HG03565 (cell line): ENCODE data around the gene SLC25A42.

Source experiments
- ATAC-seq: cut with Tn5 transposase; IDR thresholded peaks from one replicate; pipeline ENCODE4 v1.9.1; 2021; ENCODE audit warnings: mild to moderate bottlenecking, moderate library complexity; ENCODE audit not compliant: unreplicated experiment

Gene SLC25A42

DNA sequence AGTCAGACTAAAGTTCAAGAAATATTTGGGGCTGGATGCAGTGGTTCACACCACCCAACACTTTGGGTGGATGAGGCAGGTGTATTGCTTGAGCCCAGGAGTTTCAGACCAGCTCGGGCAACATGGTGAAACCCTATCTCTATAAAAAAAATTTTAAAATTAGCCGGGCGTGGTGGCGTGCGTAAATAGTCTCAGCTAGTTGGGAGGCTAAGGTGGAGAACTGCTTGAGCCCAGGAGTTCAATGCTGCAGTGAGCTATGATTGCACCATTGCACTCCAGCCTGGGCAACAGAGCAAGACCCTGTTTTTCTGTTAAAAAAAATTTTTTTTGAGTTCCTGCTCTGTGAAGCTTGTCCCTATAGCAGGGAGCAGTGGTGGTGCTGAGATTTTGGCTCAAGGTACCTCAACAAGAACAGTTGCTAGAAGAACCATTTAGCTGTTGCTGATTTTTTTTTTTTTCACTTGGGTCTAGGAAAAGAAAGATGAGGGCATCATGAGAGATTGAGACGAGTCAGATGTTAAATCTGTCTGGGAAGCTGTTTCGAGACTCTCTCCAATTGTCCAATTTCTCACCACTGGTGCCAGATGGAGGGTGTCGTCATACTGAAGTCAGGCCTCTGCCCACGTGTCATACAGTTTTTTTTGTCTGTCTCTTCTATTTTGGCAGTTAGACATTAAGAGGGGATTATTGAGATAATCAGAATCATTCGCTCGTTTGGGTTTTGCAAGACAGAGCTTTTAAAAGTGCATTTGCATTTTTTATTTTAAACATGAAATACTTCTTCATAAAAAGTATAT, 3.7 kb downstream of the SLC25A42 start:
- no peak for ATAC-seq

DNA sequence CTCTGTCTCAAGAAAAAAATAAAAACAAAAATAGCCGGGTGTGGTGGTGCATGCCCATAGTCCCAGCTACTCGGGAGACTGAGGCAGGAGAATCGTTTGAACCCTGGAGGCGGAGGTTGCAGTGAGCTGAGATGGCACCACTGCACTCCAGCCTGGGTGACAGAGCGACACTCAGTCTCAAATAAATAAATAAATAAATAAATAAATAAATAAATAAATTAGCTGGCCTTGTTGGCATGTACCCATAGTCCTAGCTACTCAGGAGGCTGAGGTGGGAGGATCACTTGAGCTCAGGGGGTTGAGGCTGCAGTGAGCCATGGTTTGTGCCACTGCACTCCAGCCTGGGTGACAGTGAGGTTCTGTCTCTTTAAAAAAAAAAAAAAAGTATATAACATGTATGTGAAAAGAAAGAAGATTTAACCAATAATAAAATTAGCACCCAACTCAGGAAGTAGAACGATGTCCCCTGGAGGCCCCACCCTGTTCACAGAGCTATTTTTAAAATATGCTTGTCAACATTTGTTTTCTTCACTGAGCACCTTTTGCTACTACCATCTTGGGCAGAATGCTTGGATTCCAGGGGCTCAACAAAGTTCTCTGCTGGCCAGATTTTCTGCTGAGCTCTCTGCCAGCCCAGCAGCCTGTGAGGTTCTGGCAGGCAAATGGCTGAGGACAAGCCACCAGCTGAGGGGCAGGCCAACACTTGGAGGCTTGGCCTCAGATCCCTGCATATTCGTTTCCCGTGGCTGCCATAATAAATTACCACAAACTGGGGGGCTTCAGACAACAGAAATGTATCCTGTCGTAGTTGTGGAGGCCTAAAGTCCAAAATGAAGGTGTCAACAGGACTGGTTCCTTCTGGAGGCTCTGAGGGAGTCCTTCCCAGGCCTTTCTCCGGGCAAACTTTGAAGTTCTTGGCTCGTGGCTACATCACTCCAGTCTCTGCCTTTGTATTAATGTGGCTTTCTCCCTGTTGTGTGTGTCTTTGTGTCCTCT, 5.2 kb downstream of the SLC25A42 start:
- no peak for ATAC-seq

DNA sequence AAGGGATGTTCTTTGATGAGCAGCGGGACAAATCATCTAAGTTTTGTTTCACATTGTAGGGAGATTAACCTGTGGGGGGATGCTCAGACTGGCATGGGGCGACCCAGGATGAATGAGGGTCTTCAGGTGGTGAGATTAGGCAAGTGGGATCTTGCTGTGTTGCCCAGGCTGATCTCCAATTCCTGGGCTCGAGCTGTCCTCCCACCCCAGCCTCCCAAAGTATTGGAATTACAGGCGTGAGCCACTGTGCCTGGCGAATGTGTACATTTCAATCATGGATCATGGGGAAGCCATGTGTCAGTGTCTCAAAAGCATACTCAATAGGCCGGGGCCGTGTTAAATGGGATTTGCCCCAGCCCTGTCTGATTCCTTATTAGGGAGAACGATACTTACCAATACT, 8.1 kb downstream of the SLC25A42 start:
- ATAC-seq, result no peak

DNA sequence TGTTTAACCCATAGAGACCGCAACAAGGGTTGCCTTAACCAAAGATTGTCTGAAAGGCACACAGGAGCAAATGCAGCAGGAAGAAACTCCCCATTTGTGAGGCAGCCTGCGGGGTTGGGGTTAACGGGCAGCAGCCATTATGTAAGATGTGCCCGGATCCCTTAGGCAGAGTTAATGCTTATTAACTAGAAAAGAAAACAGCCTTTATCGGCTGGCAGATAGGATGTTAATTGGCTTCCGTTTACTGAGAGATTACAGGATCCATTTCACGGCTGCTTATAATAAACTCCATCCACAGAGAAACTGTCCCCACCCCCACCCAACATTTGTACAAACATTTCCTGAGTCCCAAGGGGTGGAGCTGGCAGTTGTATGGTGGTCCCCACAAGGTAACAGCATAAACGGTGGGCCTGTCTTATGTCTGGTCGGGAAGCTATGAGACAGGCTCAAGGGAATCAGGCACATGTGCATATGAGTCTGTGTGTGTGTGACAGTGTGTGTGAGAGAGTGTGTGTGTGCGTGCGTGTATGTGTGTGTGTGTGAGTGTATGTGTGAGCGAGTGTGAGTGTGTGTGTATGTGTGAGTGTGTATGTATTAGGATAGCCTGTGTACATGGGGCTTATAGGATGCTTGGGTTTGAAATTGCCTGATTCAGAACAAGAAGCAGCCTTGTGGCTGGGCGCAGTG, 10.5 kb downstream of the SLC25A42 start:
- ATAC-seq, result no peak

DNA sequence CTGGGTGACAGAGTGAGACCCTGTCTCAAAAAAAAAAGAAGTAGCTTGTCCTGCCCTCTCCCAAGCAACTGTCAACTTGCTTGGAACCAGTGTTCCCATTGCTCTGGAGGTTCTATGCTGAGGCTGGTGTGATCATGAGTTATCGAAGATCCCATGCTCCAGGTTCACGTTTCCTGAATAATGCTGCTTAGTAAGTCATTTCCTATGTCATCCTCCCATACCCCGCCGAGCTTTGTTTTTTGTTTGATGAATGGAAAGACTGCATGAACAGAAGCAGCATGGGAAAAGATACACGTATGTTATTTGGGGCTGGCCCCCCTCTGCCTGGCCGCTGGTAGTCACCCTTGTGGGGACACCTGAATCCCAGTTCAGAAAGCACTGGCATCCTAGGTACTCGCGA, 11.3 kb downstream of the SLC25A42 start:
- ATAC-seq, result no peak

DNA sequence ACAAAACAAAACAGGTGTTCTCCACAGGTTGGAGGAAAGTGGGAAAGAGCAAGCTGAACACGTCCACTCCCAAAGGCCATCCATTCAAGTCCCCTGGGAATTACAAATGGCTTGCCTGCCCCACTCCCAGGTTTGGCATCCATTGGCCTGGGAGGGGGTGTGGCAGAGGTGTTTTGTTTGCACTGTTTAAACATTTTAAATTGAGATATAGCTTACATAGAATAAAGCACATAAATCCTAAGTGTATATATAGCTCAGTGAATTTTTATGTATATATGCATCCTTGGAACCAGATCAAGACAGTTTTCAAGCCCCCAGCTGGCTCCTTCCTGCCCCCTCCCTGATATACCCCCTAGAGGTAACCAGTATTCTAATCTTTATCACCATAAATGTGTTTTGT, 12.7 kb downstream of the SLC25A42 start:
- no peak for ATAC-seq

DNA sequence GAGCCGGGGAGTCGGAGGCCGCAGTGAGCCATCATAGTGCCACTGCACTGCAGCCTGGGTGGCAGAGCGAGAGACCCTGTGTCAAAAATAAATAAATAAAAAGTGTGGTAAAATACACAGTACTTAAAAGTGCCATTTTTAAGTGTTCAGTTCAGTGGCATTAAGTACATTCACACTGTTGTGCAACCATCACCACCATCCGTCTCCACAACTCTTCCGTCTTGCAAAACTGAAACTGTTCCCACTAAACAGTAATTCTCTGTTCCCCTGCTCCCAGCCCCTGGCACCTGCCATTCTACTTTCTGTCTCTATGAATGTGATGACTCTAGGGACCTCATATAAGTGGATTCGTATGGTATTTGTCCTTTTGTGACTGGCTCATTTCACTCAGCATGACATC, 13.3 kb downstream of the SLC25A42 start:
- no peak for ATAC-seq

DNA sequence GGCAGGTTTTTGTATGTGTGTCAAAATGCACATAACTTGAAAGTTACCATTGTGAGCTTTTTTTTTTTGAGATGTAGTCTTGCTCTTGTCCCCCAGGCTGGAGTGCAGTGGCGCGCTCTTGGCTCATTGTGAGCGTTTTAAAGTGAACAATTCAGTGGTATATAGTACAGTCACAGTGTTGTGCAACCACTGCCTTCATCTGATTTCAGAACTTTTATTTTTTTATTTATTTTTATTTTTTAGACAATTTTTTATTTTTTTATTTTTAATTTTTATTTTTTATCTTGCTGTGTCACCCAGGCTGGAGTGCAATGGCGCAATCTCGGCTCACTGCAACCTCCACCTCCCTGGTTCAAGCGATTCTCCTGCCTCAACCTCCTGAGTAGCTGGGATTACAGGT, 15.0 kb downstream of the SLC25A42 start:
- no peak for ATAC-seq

DNA sequence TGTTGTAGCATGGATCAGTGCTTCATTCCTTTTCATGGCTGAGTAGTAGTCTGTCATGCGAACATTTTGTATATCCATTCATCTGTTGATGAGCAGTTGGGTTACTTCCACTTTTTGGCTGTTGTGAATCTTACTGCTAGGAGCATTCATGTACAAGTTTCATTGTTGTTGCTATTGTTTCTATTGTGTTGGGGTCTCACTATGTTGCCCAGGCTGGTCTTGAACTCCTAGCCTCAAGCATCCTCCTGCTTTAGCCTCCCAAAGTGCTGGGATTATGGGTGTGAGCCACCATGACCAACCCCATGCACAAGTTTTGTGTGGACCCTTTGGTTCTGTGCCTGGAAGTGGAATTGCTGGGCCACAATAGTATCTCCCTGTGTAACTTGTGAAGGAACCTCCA, 15.8 kb downstream of the SLC25A42 start:
- ATAC-seq, result no peak

DNA sequence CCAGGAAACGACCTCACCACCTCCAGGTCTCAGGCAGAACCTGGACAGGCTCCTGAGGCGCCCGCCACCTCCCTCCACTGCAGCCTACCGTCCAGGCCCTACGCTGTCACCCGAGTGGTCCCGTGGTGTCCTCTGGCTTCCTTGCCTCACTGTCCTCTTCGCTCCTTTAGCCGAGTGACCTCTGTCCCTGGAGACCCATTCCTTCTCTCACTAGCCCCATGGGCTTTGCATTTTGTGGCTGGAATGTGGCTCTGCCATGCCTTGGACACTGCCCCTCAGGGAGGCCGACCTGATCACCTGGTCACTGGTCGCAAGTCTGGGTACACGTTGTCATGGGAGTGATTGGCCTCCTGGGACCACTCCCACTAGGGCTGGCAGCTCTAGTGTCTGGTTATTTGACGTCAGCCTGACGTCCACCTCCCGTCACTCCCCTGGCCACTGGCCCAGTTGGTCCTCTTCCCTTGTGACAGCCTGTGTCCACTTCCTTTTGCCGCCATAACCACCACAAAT, 17.9 kb downstream of the SLC25A42 start:
- no peak for ATAC-seq

DNA sequence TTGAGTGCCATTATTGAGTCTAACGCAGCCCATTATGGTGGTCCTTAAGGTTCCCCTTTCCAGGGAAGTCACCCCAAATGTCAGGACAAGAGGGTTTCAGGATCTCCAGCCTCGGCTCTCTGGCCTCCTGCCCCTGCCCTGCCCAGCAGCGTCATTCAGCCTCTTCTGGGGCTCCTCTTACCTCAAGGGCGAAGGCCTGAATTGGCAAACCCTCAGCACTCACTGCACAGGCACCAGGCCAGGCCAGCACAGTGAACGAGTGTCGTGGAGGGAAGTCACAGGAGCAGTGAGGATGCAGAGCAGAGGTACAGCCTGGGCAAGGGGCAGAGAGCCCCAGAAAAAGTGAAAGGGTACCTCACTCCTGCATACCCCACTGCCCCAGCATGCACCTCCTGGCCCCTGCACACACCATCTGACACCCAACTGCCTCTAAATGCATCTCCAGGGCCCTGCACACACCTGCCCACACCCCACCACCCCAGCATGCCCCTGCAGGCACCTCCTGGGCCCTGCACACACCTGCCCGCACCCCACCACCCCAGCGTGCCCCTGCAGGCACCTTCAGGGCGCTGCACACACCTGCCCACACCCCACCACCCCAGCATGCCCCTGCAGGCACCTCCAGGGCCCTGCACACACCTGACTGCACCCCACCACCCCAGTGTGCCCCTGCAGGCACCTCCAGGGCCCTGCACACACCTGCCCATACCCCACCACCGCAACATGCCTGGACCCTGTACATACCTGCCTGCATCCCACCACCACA, 19.8 kb downstream of the SLC25A42 start:
- no peak for ATAC-seq

DNA sequence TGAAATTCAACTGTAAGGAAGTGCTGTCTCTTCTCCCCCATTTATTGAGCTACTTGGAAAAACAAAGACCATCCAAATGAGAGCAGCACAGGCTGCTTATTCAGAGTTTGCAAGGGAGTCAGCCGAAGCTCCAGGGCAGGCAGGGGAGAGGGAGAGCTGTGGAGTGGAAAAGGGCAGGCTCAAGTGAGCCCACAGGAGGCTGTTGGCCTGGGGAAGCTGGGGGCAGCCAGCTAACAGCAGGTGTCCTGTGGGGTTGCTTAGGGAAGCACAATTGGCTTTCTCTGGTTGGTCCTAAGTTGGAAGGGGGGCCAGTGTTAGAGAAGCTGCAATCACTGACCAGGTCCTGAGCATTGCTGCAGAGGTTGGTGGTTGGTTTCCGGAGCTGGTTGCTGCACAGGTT, 23.9 kb downstream of the SLC25A42 start:
- no peak for ATAC-seq

DNA sequence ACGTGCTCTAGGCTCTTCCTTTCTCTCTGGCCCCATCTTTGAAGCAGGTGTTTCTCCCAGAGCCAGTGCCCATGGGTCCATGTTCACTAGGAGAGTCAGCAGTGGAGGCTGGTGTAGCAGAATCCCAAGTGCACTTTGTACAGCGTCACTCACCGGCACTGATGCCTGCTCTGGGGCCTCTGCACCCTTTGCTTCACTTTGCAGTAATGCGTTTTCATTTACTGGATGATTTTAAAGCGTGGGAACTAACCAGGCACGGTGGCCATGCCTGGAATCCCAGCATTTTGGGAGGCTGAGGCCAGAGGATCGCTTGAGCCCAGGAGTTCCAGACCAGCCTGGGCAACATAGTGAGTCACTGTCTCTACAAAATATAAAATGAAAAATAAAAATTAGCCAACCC, 30.7 kb downstream of the SLC25A42 start:
- ATAC-seq, result no peak

DNA sequence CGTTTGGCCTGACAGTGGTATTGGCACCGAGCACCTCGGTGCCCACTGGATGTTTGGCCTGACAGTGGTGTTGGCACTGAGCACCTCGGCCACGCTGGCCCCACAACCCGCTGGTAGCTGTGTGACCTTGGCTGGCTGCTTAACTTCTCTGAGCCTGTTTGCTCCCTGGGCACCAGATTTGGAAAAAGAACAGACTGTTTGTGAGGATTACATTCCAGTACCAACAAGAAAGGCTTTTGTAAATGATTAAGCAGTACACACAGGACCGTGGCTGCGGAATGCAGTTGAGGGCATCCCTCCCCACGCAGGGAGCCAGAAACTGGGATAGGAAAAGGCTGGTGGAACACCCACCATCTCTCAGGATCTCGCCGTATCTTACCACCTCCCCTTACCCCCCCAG, 31.9 kb downstream of the SLC25A42 start:
- ATAC-seq, result no peak

DNA sequence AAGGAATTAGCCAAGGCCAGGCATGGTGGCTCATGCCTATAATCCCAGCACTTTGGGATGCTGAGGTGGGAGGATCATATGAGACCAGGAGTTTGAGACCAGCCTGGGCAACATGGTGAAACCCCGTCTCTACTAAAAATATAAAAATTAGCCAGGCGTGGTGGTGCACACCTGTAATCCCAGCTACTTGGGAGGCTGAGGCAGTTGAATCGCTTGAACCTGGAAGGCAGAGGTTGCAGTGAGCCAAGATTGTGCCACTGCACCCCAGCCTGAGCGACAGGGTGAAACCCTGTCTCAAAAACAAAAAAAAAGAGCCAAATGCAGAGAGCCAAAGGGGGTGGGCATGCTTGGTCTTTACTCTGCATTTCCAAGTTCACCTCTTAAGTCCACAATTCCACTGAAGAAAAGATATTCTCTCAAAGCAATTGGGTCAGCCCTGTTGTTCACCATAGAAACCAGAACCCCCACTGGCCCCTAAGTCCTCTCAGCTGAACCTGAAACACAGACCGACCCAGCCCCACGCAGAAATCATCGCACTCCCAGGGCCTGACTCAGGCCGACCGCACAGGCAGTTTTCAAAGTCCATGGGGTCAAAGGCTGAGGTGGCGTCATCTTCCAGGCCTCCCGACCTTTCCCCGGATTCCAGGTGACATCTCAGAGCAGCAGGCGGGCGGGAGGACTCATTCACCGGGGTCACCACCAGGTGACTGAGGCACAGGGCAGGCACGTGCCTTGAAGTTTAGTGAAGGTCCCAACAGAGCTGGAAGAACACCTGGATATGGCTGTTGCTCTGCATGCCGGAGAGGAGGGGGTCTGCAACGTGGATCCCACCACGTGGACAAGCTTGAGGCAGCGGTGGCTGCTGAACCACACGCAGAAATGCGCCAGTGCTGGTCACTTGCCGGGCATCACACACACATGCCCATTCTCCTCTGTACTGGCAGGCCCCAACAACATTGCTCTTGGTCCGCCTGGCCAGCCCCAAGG, 33.1 kb downstream of the SLC25A42 start:
- no peak for ATAC-seq

DNA sequence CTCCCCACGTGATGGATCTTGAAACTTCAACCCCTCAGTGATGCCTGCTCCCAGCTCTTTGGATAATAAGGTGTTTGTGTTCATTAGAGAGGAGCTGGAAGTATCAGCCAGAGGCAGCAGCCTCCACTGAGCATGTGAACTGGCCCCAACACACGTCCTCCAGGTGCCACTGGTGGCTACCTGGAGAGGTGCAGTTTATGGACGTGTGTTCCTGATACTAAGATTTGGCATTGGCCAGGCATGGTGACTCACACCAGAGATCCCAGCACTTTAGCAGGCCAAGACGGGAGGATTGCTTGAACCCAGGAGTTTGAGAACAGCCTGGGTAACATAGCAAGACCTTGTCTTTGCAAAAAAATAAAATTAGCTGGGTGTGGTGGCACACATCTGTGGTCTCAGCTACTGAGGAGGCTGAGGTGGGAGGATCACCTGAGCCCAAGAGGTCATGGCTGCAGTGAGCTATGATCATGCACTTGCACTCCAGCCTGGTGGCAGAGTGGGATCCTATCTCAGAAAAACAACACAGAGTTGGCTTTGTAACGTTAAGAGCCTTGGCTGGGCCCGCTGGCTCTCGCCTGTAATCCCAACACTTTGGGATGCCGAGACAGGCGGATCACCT, 34.4 kb downstream of the SLC25A42 start:
- no peak for ATAC-seq

DNA sequence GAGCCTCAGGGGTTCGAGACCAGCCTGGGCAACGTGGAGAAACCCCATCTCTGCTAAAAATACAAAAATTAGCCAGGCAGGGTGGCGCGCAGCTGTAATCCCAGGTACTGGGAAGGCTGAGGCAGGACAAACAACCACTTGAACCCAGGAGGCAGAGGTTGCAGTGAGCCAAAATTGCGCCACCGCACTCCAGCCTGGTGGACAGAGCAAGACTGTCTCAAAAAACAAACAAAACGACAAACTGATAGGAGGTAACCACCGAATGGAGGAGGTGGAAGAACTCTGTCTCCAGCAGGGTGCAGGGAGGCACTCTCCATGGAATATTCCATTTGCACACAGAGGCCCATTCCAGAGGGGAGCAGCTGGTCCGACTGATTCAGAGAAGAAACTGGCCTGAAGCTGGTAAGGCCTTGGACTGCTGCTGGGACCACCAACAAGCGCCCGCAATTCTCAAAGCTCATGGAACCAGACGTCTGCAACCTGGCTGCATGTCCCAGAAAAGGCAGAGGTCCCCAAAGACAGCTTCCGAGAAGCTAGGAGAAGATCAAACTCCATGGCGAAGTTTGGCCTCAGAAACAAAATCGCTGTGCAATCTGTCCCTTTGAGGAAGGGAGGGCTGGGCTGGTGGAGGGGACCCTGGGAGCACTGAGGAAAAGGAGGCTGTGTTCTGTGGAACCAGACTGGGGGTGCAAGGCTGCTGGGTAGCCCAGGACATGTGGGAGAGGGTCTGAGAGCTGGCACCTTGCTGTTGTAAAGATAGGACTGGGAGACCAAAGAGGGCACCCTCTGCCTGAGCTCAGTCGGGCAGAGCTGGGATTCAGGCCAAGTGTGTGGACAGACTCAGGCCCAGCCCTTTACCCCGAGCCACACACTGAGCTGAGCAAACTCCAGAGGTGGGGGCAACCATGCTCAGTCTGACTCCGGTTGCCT, 35.2 kb downstream of the SLC25A42 start:
- no peak for ATAC-seq

DNA sequence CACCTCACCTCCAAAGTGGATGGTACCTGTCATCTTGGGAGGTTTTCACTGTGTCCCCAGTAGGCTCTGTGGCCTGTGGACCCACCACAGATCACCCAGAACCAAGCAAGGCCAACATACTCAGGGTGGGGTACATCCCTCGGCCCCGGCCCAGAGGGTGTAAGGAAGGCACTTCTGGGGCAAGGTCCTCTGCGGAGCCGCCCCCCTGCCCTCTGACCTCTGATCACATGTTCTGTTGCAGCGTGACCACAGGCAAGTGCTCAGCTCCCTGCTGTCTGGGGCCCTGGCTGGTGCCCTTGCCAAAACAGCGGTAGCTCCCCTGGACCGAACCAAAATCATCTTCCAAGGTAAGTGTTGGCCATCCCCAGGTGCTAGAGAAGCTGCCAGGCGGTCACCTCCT, 37.7 kb downstream of the SLC25A42 start:
- ATAC-seq, result no peak
